Stomach (tissue), 9 donors: ENCODE measurements around the gene RAP1A. TPM values are rescaled to one million over a fixed set of nuclear protein-coding genes. Genes with fewer than 3 reads are reported as not detected.
A peak's percentile ranks its signal among the peaks of the same experiment; 100 is the strongest.

Source experiments
- DNase-seq, 2 donors: peaks; one replicate each; pipeline versions ENCODE4 v3.0.0 to v3.0.0-alpha.2; 2013 to 2019
- H3K27ac ChIP-seq, 5 donors: fragments of 200-600 bp in 4 of 5; sonication (generic) in 4 of 5; one replicate each; pipeline ENCODE4 v1.5.1; 2013 to 2019; ENCODE audit warnings: mild to moderate bottlenecking in 1 of 5, moderate library complexity in 1 of 5
- H3K27me3 ChIP-seq, 3 donors: fragments of 200-600 bp; sonication (generic); one replicate each; pipeline ENCODE4 v1.5.1; 2017 to 2019; ENCODE audit warnings: mixed run types in 1 of 3
- H3K36me3 ChIP-seq, 4 donors: fragments of 200-600 bp; sonication (generic); 1 replicate in 3 of 4; 2 replicates in 1 of 4; pipeline ENCODE4 v1.5.1; 2016 to 2019
- H3K4me1 ChIP-seq, 4 donors: fragments of 200-600 bp; sonication (generic); one replicate each; pipeline ENCODE4 v1.5.1; 2016 to 2019
- H3K4me3 ChIP-seq, 4 donors: fragments of 200-600 bp; sonication (generic) in 3 of 4; one replicate each; pipeline ENCODE4 v1.5.1; 2016 to 2019; ENCODE audit warnings: mild to moderate bottlenecking in 1 of 4
- H3K9me3 ChIP-seq, 4 donors: fragments of 200-600 bp; sonication (generic); one replicate each; pipeline ENCODE4 v1.5.1; 2016 to 2019
- EP300 ChIP-seq: sonication (generic); formaldehyde crosslinking; IDR thresholded peaks from one replicate; pipeline ENCODE4 v1.6.1; 2017; ENCODE audit warnings: antibody characterized with exemption
- POLR2A ChIP-seq, 4 donors: fragments of 450-650 bp; IDR thresholded peaks; one replicate each; pipeline ENCODE4 v1.6.1; 2016; ENCODE audit warnings: antibody characterized with exemption in 4 of 4, control low read depth in 2 of 4, mild to moderate bottlenecking in 1 of 4, moderate library complexity in 1 of 4
- POLR2AphosphoS5 ChIP-seq, 3 donors: sonication (generic); formaldehyde crosslinking; IDR thresholded peaks; one replicate each; pipeline ENCODE4 v1.6.1; 2016; ENCODE audit warnings: antibody characterized with exemption in 3 of 3
- WGBS, 5 donors: extraction: QIAGEN DNeasy Blood & Tissue Kit in 3 of 5; methylation state at CpG; one replicate each; pipeline versions ENCODE4 v1.1.5 to v1.1.7; 2013 to 2018; 5-methylcytosine and 5-hydroxymethylcytosine counted together
- intact Hi-C: fragments of 100-400 bp; cut with DNase I; formaldehyde crosslinking; loops from one replicate; pipeline ENCODE4 v1.15.1; 2023; ENCODE audit warnings: low total_unique reads
- polyA plus RNA-seq, 3 donors: library from polyadenylated mRNA; stranded (reverse); fragments of 200-250 nt; gene quantifications; one replicate each; pipeline ENCODE4 v1.2.3, GENCODE V29; 2013
- total RNA-seq, 5 donors: library from RNA; depleted of rRNA; stranded (reverse); fragments of >200 nt; gene quantifications; one replicate each; pipeline versions ENCODE4 v1.1.0 to v1.2.3, GENCODE V29; 2014 to 2016
- TF ChIP-seq, protein P1 (sequence below), 7 experiments: fragments of 450-650 bp in 4 of 7; fragments of 200-600 bp in 3 of 7; sonication (generic) in 3 of 7; IDR thresholded peaks; one replicate each; pipeline ENCODE4 v1.5.1; 2016 to 2019; ENCODE audit warnings: antibody characterized with exemption in 7 of 7, control low read depth in 2 of 7, mild to moderate bottlenecking in 1 of 7
- donor health status: healthy with polysubstance abuse.
- donor health status: Bipolar disorder and iron deficiency.
- donor health status: healthy.

The RAP1A gene
- total and polyA plus RNA-seq, 8 donors, result 20.9 to 175 (median 85.4) TPM

DNA sequence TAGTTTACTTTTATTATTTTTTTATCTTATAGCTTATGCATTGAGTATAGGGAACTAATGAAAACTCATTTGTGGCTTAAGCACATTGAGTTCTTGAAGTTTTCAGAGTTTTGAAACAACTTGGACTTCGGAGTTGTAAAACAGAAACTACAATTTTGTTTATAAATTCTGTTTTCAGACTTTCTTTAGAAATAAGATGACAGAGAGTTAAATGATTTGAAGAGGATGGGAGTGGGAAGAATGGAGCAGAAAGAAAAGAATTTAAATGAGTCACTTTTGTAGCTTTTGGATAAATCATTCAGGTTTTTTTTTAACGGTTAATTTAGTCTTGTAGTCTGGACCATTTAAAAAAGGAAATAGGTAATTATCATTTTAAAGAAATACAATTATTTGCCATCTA lies 87.3 kb downstream of the RAP1A start:
- 61 to 78% (median 71%) methylated on average over 2 of the region's 2 CpGs for WGBS, 5 donors
- DNase-seq, result no peak
- TF ChIP-seq POLR2A (IDR thresholded peaks at IDR 0.05), result no peak
- TF ChIP-seq, protein P1, sequence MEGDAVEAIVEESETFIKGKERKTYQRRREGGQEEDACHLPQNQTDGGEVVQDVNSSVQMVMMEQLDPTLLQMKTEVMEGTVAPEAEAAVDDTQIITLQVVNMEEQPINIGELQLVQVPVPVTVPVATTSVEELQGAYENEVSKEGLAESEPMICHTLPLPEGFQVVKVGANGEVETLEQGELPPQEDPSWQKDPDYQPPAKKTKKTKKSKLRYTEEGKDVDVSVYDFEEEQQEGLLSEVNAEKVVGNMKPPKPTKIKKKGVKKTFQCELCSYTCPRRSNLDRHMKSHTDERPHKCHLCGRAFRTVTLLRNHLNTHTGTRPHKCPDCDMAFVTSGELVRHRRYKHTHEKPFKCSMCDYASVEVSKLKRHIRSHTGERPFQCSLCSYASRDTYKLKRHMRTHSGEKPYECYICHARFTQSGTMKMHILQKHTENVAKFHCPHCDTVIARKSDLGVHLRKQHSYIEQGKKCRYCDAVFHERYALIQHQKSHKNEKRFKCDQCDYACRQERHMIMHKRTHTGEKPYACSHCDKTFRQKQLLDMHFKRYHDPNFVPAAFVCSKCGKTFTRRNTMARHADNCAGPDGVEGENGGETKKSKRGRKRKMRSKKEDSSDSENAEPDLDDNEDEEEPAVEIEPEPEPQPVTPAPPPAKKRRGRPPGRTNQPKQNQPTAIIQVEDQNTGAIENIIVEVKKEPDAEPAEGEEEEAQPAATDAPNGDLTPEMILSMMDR (IDR thresholded peaks at IDR 0.05), result no peak
- no peak for TF ChIP-seq POLR2AphosphoS5 (IDR thresholded peaks at IDR 0.05)
- no peak for TF ChIP-seq EP300
- H3K27ac ChIP-seq, result peak overlapping the region in 1 of 5 donors; percentile 28
- H3K9me3 ChIP-seq, result no peaks in the 10 kb centered on the region
- H3K27me3 ChIP-seq, result no peaks in the 10 kb centered on the region
- intact Hi-C loops, result no loop called here
- H3K4me3 ChIP-seq, result no peak overlapping the region
- H3K36me3 ChIP-seq, result peaks cover 9 to 85% (median 81%) of the 10 kb centered on the region in 4 donors
- peaks cover 0 to 28% (median 11%) of the 10 kb centered on the region in 4 donors for H3K4me1 ChIP-seq

DNA sequence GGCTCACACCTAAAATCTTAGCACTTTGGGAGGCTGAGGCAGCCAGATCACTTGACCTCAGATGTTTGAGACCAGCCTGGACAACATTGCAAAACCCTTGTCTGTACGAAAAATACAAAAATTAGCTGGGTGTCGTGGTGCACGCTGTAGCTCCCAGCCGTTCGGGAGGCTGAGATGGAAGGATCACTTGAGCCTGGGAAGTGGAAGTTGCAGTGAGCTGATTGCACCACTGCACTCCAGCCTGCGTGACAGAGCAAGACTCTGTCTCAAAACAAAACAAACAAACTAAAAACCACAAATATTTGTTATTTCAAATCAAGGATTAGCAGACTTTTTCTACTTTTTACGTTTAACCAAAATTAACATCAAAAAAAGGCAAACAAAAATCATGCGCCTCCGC lies 88.3 kb downstream of the RAP1A start:
- H3K4me1 ChIP-seq, result peaks cover 0 to 28% (median 11%) of the 10 kb centered on the region in 4 donors
- no peaks in the 10 kb centered on the region for H3K9me3 ChIP-seq
- 61 to 73% (median 71%) methylated on average over 9 of the region's 9 CpGs for WGBS, 5 donors
- no peak for DNase-seq
- peak overlapping the region in 2 of 5 donors; percentile 28 to 47 for H3K27ac ChIP-seq
- intact Hi-C loops, result no loop called here
- peaks cover 9 to 80% (median 74%) of the 10 kb centered on the region in 4 donors for H3K36me3 ChIP-seq
- no peak overlapping the region for H3K4me3 ChIP-seq
- no peaks in the 10 kb centered on the region for H3K27me3 ChIP-seq
- no peak for TF ChIP-seq POLR2A (IDR thresholded peaks at IDR 0.05)
- TF ChIP-seq, protein P1 (IDR thresholded peaks at IDR 0.05), result no peak
- TF ChIP-seq POLR2AphosphoS5 (IDR thresholded peaks at IDR 0.05), result peak in 2 of 3 donors; percentile 17 to 30

DNA sequence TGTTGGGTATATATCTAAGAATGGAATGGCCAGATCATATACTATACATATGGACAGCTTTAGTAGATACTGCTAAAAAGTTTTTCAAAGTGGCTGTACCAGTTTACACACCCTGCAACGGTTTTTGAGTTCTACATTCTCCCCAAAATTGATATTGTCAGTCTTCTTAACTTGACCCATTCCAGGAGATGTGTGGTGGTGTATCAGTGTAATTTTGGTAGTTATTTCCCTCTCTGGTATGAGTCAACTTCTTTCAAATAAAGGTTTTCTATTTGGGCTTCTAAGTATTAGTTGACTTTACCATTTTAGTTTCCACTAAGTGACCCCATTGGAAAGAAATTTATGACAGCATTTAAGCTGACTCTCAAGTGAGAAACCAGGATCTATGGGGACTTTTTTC lies 90.4 kb downstream of the RAP1A start:
- H3K4me3 ChIP-seq, result no peak overlapping the region
- H3K4me1 ChIP-seq, result peaks cover 0 to 28% (median 11%) of the 10 kb centered on the region in 4 donors
- TF ChIP-seq, protein P1 (IDR thresholded peaks at IDR 0.05), result no peak
- TF ChIP-seq POLR2AphosphoS5 (IDR thresholded peaks at IDR 0.05), result no peak
- TF ChIP-seq EP300, result no peak
- no peak for TF ChIP-seq POLR2A (IDR thresholded peaks at IDR 0.05)
- no peak overlapping the region for H3K27ac ChIP-seq
- H3K27me3 ChIP-seq, result no peaks in the 10 kb centered on the region
- DNase-seq, result no peak
- H3K9me3 ChIP-seq, result no peaks in the 10 kb centered on the region
- peaks cover 2 to 67% (median 59%) of the 10 kb centered on the region in 4 donors for H3K36me3 ChIP-seq
- intact Hi-C loops, result loop anchor here (10.0 kb wide), 1 partner anchor 55 kb away; no protein-coding TSS in a partner anchor
- 50 to 79% (median 62%) methylated on average over 1 of the region's 1 CpG for WGBS, 5 donors

DNA sequence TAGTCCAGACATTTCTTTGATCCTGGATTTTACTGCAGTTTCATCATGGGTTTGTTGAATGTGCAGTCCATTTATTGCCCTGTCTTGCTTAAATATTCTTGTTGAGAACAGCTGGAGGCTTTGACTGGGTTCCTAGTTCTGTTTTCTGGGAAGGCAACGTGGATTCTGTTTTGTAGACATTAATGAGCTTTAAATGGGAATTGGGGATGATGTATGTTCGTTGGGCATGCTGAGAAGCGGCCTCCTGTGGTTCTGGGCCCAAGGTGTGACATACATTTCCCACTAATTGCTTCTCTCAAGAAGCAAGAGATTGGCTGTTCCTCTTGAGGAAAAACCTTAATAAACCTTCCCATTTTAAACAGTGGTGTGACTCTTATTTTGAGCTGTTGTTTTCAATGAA lies 96.7 kb downstream of the RAP1A start:
- Histone ChIP-seq H3K4me3 (no peak overlapping the region), H3K36me3 (peaks cover 0 to 33% (median 12%) of the 10 kb centered on the region in 4 donors), H3K9me3 (no peaks in the 10 kb centered on the region), H3K4me1 (peaks cover 7 to 28% (median 18%) of the 10 kb centered on the region in 4 donors), H3K27me3 (no peaks in the 10 kb centered on the region), H3K27ac (no peak overlapping the region)
- intact Hi-C loops, result loop anchor here (10.0 kb wide), 1 partner anchor 48 kb away; no protein-coding TSS in a partner anchor
- no peak for DNase-seq
- no peak for TF ChIP-seq POLR2AphosphoS5 (IDR thresholded peaks at IDR 0.05)
- TF ChIP-seq POLR2A (IDR thresholded peaks at IDR 0.05), result no peak
- TF ChIP-seq EP300, result no peak
- TF ChIP-seq, protein P1 (IDR thresholded peaks at IDR 0.05), result no peak
- 61 to 76% (median 73%) methylated on average over 3 of the region's 3 CpGs for WGBS, 5 donors
